GM18870 (cell line): ENCODE results near the gene DNAJA3.
A peak's percentile ranks its signal among the peaks of the same experiment; 100 is the strongest.

ENCODE experiments used
- ATAC-seq: cut with Tn5 transposase; IDR thresholded peaks from one replicate; pipeline ENCODE4 v1.9.1; 2021; ENCODE audit warnings: moderate library complexity; ENCODE audit not compliant: unreplicated experiment

The DNAJA3 gene

DNA sequence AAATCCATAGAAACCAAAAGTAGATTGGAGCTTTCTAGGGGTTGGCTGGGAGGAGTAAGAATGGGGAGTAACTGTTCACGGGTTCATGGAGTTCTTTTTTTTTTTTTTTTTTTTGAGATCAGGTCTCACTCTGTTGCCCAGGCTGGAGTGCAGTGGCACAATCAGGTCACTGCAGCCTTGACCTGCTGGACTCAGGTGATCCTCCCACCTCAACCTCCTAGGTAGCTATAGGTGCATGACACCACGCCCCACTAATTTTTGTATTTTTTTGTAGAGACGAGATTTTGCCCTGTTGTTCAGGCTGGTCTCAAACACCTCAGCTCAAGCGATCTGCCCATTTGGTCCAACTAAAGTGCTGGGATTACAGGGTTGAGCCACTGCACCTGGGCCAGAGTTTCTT, 47.2 kb downstream of the DNAJA3 start:
- ATAC-seq: no peak

DNA sequence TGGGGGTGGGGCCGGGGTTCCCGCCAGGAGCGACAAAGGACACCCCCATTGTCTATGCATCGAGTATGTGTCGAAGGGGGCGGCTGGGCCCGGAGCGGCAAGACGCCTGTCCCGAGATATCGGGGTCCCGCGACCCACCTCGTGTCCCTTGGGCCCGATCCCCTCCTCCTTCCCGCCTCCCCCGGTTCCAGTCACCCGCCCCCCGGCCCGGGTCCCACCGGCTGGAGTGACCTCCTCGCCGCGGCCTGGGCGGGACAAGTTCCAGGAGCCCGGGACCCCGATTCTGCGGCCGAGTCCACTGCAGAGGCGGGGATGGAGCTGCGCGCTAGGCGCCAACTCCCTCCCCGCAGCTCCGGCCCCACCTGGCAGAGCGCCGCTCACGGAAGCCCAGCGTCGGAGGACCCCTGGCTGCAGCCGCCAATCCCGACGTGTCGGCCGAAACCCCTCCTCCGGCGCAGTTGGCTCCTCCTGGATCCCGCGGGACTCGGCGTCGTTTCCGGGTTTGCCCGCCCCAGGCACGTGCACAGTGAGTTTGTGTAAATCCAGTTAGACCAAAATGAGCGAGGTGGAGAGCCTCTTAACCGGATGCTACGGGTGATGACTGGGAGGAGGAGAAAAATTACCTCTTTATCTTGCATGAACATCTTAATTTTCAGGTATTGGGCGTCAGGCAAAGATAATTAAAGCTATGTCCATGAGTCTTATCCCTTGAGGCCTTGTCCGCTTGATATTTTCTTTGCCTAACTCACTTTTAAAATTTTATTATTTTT, 48.7 kb downstream of the DNAJA3 start, which contains the start of gene NMRAL1:
NMRAL1 (minus strand) TSS at position 434 of the 770 bp plus-strand sequence. CDS start 493 bp downstream, outside the sequence.
- ATAC-seq: no peak

- peak; percentile 66 for ATAC-seq
Observed at GRCh38 chr16:4475880-4476788, 50.5 kb downstream of the DNAJA3 start, which contains the start of gene HMOX2. Gene HMOX2 (plus strand): TSS chr16:4476398. CDS start chr16:4505525, 29,127 bp downstream.

- ATAC-seq: no peak
Observed at GRCh38 chr16:4477966-4478365, 52.3 kb downstream of the DNAJA3 start.

DNA sequence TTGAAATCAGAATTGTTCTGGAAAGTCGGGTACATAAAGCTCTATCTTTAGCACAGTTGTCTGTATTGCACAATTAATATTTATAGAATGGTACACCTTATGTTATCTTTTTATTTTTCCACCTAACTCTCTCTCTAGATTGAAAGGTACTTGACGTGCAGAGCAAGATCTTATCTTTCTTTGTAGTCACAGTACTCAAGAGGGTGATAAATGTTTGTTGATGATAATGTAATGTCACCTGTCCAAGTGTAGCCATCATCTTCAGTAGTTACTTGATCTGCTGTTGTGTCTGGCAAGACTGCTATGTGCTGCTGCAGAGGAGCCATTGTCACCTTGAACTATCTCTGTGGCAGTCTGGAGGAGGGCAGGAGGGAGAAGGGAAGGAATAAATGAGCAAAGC, 55.9 kb downstream of the DNAJA3 start:
- ATAC-seq: no peak

DNA sequence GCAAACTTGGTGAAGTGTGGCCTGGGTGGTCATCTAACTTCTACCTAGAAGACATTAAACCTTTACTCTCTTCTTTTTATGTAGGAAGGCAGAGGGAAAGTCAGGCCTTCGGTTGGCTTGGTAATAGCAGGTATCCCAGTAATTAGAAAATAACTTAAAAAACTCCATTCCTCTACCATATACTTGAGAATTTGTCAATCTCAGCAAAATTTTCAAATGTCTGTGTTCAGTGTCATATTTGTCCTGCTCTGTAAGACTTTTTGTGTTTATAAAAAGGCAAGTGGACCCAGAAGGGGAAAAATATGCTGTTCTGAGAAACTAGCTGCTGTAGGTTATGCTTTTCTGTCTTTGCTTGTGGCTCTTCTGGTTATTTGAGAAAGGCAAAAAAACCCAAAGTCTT, 56.3 kb downstream of the DNAJA3 start:
- ATAC-seq: no peak

GRCh38 chr16:4486126-4486893, 60.6 kb downstream of the DNAJA3 start:
- no peak for ATAC-seq

DNA sequence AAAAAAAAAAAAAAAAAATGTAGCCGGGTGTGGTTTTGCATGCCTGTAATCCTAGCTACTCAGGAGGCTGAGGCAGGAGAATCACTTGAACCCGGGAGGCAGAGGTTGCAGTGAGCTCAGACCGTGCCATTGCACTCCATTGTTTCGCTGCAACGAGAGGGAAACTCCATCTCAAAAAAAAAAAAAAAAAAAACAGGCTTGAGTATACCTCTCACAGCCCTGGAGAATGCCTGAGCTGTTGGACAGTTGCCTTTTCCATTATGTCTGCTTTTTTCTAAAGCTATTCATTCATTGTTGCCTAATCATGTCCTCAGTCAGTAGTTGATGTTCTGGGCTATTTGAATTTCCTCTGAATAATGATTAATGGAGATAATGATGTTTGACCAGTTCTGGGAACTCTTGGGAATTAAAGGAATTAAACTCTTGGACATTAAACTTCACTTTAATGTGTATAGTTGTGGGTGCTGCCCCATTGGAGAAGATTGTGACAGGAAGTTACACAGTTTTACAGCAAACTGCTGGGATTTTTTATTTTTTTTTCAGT, 62.4 kb downstream of the DNAJA3 start:
- ATAC-seq: no peak

DNA sequence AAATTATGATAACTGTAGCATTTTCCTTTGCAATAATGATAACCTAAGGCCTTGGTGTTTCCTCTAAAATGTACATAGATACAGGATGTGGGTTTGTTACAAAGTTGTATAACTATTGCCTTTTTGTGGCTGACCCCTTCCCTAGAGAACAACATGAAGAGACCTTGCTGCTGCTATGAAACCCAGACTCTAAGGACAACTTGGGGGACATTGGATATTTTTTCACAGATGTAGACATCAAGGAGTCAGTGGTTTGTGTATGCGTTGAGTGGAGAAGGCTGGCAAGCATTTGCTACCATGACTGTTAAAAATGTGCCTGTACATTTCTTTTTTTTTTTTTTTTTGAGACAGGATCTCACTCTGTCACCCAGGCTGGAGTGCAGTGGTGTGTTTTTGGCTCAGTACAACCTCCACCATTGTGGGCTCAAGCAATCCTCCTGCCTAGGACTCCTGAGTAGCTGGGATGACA, 62.9 kb downstream of the DNAJA3 start:
- no peak for ATAC-seq

DNA sequence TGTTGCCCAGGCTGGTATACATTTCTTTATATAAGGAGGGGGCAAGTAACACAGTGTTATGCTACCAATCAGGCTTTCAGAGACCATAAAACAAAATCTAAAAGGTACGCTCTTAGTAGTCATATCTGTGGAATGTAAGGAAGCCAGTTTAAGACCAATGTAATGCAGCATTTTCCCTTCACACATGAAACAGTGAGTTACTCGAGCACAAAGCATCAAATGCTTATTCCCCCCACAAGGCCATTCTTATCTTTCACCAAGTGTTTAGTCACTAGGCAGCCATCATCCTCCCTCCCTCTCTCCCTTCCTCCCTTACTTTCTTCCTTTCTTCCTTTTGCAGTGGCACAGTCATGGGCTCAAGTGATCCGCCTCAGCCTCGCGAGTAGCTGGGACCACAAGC, 63.4 kb downstream of the DNAJA3 start:
- no peak for ATAC-seq

DNA sequence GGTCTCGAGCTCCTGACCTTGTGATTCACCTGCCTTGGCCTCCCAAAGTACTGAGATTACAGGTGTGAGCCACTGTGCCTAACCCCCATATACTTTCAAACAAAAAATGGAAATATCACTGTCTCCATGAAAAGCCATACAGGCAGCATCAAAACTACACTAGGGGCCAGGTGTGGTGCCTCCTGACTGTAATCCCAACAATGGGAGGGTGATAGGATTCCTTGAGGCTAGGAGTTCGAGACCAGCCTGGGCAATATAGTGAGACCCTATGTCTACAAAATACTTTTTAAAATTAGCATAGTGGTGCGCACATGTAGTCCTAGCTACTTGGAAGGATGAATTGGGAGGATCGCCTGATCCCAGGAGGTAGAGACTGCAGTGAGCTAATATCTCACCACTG, 66.2 kb downstream of the DNAJA3 start:
- ATAC-seq: no peak

DNA sequence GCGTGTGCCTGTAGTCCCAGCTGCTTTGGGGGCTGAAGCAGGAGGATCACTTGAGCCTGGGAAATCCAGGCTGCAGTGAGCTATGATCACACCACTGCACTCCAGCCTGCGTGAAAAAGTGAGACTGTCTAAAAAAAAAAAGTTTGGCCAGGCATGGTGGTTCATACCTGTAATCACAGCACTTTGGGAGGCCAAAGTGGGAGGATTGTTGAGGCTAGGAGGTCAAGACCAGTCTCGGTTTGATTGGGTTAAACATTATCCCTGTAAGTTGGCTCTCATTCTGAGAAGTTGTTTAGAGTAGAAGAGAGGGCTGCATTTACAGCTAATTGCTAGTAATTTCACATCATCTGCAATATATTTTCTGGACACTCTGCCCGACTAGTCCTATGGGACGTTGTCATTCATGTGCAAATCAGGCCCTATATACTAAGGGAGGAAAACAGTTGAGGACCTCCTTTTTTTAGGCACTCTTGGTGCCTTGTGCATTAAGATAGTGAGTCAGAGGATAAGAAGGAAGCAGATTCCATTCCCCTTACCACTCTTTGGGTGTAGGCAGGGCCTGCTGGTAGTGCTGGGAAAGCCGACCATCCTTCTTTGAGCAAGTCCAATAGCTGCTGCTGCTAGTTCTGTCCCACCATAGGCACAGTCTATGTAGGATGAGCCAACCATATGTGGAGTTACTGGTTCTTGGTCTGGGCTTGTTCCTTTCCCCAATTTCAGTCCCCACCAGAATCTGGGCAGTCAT, 69.2 kb downstream of the DNAJA3 start:
- no peak for ATAC-seq

DNA sequence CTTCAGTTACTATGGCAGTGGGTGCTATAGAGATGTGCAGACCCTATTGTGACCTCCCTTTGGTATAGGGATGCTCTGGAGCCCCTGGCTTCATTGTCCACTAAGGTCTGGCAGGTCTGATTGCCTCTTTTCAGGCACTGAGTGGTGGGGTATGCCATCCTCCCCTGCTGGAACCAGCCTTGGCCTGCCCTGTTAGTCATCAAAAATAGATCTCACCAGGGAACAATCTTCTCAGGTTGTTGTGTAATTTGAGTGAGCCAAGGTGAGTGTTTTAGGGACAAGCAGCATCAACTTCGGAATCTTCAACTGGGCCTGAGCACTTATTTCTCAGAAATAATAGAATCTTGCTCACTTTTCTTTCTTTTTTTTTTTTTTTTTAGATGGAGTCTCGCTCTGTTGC, 70.1 kb downstream of the DNAJA3 start:
- no peak for ATAC-seq

DNA sequence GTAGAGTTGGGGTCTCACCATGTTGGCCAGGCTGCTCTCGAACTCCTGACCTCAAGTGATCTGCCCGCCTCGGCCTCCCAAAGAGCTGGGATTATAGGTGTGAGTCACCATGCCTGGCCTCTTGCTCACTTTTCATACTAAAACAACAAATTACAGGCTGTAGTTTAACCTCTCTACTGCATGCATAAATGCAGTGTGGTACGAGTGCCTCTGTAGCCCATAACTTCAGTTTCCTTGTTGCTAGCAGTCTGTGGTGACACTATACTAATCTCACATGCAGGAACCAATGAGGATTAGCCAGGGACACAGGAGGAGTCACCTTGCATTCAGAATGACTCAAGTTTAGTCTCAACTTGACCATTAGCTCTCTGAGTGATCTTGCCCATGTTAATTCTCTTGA, 70.6 kb downstream of the DNAJA3 start:
- ATAC-seq: no peak

GRCh38 chr16:4498546-4499195, 73.0 kb downstream of the DNAJA3 start:
- no peak for ATAC-seq

DNA sequence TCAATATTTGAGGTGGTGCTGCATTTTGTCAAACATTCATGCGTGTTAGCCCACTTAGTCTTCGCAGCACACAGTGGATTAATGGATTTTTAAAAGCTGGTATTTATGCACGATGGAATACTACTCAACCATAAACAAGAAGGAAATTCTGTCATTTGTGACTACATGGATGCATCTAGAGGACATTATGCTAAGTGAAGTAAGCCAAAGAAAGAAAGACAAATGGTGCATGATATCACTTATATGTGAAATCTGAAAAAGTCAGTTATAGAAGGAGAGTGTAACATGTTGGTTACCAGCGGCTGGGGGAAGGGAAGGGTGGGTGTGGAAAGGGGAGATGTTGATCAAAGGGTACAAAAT, 73.5 kb downstream of the DNAJA3 start:
- no peak for ATAC-seq

DNA sequence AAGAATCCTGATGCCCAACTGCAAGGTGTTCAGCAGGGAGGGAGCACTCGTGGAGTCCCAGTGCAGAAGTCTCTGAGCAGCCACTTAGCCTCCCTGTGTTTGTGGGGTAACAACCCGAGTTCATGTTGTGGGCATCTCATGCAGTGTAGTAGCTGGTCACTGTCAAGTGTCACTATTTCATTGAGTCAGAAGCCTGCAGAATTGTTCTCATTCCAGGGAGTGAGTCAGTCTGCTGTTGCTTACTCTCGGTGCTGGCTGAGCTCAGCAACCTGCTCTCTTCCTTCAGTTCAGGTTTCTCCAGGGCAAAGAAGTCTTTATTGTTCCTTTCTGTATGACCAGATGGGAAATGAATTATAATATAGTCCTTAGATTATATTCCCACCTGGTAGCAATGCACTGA, 74.6 kb downstream of the DNAJA3 start:
- ATAC-seq: no peak

- no peak for ATAC-seq
Observed at GRCh38 chr16:4501071-4501478, 75.4 kb downstream of the DNAJA3 start.

- no peak for ATAC-seq
Observed at GRCh38 chr16:4505356-4506147, 79.9 kb downstream of the DNAJA3 start.
